HG03575 (cell line): Measurements from ENCODE around the gene MAB21L1.

ENCODE experiments used
- ATAC-seq: cut with Tn5 transposase; IDR thresholded peaks from one replicate; pipeline ENCODE4 v1.9.1; 2021; ENCODE audit not compliant: unreplicated experiment, insufficient number of reproducible peaks, low FRiP score; ENCODE audit errors: extremely low read depth

MAB21L1 gene

GRCh38 chr13:35482527-35482926 lies 6.0 kb upstream of the MAB21L1 start:
- no peak for ATAC-seq

GRCh38 chr13:35481777-35482176 lies 5.3 kb upstream of the MAB21L1 start:
- no peak for ATAC-seq

GRCh38 chr13:35480346-35480745 lies 3.9 kb upstream of the MAB21L1 start:
- no peak for ATAC-seq

GRCh38 chr13:35479706-35480105 lies 3.2 kb upstream of the MAB21L1 start:
- ATAC-seq = no peak

- no peak for ATAC-seq
Measured at GRCh38 chr13:35479038-35479492, 2.6 kb upstream of the MAB21L1 start.

DNA sequence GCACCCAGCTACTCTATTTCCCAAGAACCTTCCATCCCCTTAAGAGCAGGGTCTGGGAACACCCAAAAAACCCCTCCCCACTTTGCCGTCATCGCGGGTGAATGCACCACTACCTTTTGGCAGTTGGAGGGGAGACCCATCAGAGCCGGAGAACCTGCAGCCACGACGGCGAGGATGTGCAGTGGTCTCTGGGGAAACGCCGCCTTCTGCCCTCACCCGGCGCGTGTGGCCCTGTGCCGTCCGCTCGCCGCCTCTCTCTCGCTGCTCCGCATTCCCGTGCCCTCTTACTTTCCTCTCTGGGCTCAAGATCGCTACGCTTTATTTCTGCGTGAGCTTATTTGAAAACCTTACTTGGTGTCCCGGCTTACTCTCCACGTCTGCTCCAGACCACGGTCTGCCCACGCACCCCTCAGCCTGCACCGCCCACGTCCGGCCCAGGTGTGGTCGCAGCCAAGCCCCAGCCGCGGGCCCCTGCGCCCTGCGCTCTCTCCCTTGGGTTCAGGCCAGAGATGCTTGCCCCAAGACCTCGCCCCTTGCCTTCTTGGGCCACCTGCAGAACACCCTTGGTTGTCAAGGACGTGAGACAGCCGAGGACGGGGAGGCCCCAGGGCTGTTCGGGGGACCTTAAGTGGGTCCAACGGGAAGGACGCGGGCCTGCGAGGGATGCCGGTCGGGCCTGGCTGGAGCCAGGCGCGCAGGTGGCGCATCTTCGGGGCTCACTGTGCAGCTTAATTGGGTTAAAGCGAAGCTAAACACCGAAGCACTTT lies 2.0 kb upstream of the MAB21L1 start:
- ATAC-seq = no peak

GRCh38 chr13:35477386-35477946 lies 977 bp upstream of the MAB21L1 start:
- ATAC-seq = no peak

DNA sequence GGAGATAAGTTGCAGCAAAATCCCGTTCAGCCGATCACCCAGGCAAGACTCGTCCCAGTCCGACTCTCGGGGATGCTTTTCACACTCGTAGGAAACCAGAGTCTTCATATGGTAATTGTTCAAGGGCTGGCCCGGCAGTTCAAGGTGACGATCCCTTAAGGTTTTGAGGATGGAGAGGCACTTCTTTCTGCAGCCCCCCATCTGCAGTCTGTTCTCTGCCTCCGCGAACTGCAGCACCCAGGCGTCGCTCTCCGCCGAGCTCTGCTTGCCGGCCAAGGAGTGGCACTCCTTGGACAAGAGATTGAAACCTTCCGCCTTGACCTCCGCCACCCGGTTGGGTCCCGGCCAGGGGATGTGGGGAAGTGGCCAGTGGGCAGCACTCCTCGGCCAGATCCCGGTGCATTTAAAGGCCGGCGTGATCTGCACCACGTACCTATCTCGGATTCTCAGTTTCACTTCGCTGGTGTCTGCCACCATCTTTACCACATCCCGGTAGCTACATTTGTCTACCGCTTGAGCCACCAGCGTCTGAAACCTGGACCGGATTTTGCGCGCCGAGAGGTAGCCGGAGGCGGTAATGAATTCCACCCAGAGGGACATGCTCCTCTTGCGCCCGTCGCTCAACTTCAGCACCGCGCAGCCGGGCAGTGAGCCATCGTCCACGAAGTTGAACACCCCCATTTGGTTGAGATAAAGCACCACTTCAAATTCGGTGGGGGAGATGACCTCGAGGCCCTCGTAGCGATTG lies 1.1 kb downstream of the MAB21L1 start:
- ATAC-seq = no peak

DNA sequence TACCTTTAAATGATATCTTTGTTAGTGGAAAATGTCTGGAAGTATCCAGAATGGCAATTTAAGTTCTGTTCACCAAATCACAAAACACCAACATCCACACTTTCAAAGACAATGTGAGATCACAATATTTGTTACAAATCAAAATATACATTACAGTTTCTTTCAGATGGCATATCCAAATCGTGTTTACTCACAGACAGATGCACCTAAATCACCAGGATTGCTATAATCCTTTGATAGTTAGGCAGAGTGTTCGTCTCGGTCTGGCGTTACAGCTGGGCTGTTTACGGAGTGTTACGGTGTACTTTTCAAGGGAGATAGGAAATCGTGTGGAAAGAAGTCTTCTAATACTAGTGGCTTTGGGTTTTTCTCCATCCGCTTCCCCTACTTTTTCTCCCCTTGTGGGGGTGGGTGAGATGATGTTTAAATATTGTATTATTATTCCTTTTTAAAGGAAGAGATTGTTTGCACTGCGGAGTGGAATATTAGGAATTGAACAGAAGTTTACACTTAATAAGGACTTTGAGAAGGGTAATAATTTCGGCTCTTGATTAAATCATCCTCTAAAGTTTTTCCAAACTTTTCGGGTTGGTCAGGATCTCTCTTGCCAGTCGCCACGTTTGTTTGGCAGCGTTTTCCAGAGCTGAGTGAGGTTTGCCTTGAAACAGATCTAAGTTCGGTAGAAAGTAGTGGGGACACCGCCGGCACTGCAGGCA lies 1.8 kb downstream of the MAB21L1 start:
- ATAC-seq = no peak

GRCh38 chr13:35473802-35474201 lies 2.7 kb downstream of the MAB21L1 start:
- no peak for ATAC-seq

DNA sequence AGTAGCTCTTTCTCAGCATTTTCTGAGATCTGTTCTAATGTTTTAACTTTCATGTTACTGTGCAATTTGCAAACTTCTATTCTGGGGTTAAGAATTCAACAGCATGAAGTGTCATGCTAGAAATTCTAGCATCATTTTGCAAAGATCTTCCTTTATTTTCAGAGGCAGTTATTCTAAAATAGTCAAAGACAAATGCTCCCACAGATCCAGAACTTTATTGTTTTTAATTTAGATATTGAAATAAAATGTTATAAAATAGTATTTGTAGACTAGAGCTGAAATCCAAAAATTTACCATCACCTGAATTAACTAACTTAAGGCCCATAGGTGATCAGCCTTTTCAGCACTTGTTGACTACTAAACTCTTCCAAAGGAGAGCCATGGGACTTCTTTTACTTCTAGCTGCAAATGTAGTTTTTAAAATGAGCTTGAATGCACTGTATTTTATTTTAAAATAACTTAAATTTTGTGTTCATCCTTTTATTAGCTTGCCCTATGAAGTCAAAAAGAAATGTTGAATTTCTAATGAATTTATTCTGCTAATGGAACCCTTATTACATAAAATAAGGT lies 3.2 kb downstream of the MAB21L1 start:
- no peak for ATAC-seq

DNA sequence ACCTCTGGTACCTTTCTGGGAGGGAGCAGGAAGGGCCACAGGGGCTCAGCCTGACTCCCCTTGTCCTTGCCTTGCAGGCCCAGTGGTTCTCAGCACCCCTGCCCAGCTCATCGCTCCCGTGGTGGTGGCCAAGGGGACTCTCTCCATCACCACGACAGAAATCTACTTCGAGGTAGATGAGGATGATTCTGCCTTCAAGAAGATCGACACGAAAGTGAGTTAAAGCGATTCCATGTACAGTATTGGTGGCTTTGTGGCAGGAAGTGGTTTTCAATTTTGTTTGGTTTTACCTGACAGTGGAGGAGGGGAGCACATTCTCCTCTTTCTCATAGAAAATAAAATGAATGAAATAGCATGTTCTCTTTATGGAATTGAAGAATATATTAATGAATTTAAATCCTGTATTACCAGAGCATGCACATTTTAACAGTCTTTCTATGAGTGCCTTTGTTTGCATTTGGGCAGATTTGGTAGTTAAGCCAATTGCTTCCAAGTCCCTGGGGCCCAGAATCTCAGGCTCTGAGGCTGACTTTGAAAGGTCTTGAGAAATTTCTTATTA lies 4.1 kb downstream of the MAB21L1 start:
- ATAC-seq = no peak

DNA sequence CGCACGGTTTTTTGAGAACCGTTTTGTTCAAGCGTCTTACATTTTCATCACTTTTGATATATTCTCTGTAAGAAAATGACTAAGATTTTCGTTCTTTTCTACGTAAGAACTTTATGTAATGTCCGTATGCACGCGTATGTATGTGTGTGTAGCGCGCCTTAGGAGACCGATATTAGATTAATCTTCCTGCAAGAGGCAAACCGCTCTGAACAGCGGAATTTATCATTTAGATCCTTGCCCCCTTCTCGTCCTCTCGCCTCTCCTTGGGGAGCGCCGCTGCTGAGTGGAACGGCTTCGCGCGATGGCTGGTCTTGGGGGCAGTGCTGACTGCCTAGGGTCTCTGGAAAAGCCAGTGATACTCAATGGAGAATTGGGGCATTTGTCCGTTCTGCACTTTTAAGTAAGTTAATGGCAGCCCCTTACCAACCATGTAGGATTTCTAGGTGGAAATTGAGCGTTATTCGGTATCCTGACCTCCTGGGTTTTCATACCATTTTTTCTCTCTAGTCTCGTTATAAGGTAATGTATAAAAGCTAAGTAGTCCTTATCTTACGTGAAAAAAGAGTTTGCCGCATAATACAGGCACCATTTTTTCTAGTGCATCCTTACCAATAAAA lies 4.7 kb downstream of the MAB21L1 start:
- ATAC-seq = no peak

DNA sequence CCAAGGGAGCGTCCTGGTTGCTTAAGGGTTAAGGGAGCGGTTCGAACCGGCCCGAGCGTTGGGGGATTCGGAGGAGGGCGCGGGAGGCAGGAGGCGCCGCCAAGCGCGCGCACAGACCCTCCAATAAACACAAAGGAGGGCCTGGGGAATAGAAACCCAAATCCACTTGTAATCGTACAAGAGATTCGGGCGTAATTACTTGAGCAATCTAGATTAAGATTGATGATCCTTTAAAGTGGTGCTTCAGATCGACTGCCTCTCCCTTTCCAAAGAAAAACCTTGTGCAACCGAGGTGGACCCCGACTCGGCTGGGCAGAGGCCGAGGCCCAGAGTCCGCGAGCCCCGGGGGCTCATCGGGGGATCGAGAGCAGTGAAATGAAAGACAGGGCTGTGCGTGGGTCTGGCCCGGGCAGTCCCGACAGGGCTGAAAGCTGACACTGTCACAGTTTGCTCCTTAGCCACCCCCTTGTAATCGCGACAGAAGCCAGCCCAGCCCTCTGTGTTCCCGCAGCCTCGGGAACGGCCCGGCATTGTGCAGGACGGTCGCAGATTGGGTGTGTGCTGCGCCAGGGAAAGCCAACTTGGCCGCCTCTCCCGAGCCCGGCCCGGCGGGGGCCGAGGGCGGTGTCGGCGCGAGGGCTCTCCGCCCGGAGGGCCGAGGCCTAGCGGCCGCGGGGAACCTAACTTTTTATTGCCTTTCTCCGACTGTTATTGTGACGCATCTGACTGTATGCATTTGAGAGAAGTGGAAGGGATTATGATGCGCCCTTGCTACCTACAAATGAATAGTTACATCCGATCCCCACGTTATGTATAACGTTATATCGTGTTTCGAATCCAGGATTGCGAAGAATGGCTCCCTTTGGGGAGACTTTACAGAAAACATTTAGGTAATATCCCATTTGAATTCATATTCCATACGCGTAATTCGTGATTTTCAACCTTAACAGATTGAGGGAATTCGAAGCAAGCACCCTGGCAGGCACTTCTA lies 5.5 kb downstream of the MAB21L1 start:
- ATAC-seq = no peak

DNA sequence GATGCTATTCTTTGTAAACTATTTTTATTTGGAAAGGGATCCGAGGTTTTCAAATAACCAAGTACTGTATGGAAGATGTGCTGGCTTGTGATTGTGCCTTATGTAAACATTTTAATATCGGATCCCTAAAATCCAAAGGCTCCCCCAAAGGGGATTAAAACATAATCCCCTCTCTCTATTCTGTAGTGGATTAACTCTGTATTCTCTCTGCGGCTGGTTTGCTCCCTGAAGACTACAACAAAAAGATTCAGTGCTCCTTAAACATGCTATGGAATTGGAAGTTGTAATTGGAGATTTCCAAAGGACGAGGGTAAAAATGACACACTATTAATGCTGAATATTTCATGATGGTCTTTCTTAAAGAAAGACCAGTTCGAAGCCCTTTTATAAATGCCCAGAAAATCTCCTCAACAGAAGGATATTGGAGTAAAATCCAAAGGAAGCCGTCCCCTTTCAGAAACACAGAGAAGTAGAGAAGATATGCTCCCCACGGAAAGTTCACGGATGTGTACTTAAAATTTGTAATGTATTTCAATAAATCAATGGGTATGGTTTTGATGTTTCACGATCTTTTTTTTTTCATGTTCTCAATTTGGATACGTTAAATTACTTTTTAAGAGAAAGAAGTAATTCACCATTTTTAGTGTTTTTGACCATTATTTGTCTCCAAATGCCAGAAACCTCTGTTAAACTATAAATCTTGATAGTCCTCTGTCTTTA lies 6.5 kb downstream of the MAB21L1 start:
- no peak for ATAC-seq

DNA sequence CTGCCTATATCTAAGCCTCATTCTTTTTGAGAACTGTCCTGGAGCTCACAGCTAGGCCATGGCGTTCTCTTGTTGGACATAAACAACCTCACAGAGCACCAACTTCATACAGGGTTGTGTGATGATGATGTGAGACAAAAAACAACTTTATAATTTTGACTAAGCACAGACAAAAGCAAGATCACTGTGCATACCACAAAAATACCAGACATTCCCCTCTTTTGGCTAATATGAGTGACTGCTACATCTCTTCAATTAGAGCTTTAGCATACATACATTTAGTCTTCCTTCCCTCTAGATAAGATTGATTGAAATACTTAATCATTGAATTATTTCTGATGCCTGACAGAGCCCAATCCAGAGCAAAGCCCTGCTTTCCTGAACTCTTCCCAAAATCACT lies 8.3 kb downstream of the MAB21L1 start:
- ATAC-seq = no peak

DNA sequence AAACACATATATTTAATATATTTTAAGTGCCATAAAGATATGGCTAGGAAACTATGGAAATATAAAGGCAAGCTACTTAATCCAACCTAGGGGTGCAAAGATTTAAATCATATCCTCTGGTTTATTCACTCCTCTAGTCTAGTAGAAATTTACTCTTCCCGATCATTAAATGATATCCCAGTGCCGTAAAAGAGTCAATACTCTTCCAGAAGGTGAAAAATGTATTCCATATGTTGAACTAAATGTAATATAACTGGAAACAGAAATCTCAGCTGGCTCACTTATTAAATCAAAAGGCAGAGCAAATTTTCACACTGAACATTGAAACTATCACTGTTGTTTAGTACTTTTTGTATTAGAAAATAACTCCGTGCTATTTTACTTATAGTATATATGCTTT lies 11.1 kb downstream of the MAB21L1 start:
- ATAC-seq = no peak
